Astrocyte (in vitro differentiated cells and primary cell): Measurements from ENCODE around the gene AUTS2. TPM values are rescaled to one million over a fixed set of nuclear protein-coding genes. Genes with fewer than 3 reads are reported as not detected.

Source experiments
- DNase-seq: peaks from one replicate; pipeline ENCODE4 v3.0.0-alpha.2; 2010; ENCODE audit warnings: low read depth
- FAIRE-seq: peaks from 2 replicates; lab custom pipeline; 2011; peaks lifted over from hg19 to GRCh38; lab: Jason Lieb, UNC
- H2AFZ ChIP-seq: 2 replicates; pipeline ENCODE4 v1.6.0; 2012; ENCODE audit warnings: low read depth, low read length, inconsistent platforms
- H3K27ac ChIP-seq: 2 replicates; pipeline ENCODE4 v1.5.1; 2011; ENCODE audit warnings: low read depth, low read length, inconsistent platforms
- H3K27me3 ChIP-seq: 2 replicates; pipeline ENCODE4 v1.6.0; 2011; ENCODE audit warnings: low read length, inconsistent platforms; ENCODE audit not compliant: insufficient read depth
- H3K36me3 ChIP-seq: 2 replicates; pipeline ENCODE4 v1.5.1; 2011; ENCODE audit warnings: low read length, inconsistent platforms; ENCODE audit not compliant: insufficient read depth
- H3K4me1 ChIP-seq: 2 replicates; pipeline ENCODE4 v1.5.1; 2011; ENCODE audit warnings: low read length, inconsistent platforms; ENCODE audit not compliant: insufficient read depth
- H3K4me2 ChIP-seq: 2 replicates; pipeline ENCODE4 v1.6.0; 2012; ENCODE audit warnings: low read length, inconsistent platforms
- H3K4me3 ChIP-seq: 2 replicates; pipeline ENCODE4 v1.5.1; 2011; ENCODE audit warnings: low read depth, mild to moderate bottlenecking, low read length, inconsistent platforms; ENCODE audit not compliant: insufficient read depth
- H3K79me2 ChIP-seq: 2 replicates; pipeline ENCODE4 v1.6.0; 2012; ENCODE audit warnings: mild to moderate bottlenecking, low read length, inconsistent platforms; ENCODE audit not compliant: insufficient read depth
- H3K9ac ChIP-seq: 2 replicates; pipeline ENCODE4 v1.6.0; 2012; ENCODE audit warnings: mild to moderate bottlenecking, low read length, inconsistent platforms
- H3K9me3 ChIP-seq: 2 replicates; pipeline ENCODE4 v1.5.1; 2012; ENCODE audit warnings: low read depth, mild to moderate bottlenecking, low read length, inconsistent platforms; ENCODE audit not compliant: insufficient read depth
- H4K20me1 ChIP-seq: 2 replicates; pipeline ENCODE4 v1.6.0; 2012; ENCODE audit warnings: low read length, inconsistent platforms; ENCODE audit not compliant: insufficient read depth
- H3K27ac Mint-ChIP-seq: one replicate; pipeline ENCODE4 v1.8.0; 2021; ENCODE audit warnings: mild to moderate bottlenecking, mixed read lengths; ENCODE audit not compliant: unreplicated experiment
- H3K27me3 Mint-ChIP-seq: one replicate; pipeline ENCODE4 v1.8.0; 2021; ENCODE audit warnings: low read depth, mixed read lengths; ENCODE audit not compliant: unreplicated experiment
- H3K36me3 Mint-ChIP-seq: one replicate; pipeline ENCODE4 v1.8.0; 2021; ENCODE audit warnings: low read depth, mixed read lengths; ENCODE audit not compliant: unreplicated experiment
- H3K4me1 Mint-ChIP-seq: one replicate; pipeline ENCODE4 v1.8.0; 2021; ENCODE audit warnings: low read depth, mixed read lengths; ENCODE audit not compliant: unreplicated experiment
- H3K4me3 Mint-ChIP-seq: one replicate; pipeline ENCODE4 v1.8.0; 2021; ENCODE audit warnings: mild to moderate bottlenecking, moderate library complexity, mixed read lengths; ENCODE audit not compliant: unreplicated experiment
- H3K9me3 Mint-ChIP-seq: one replicate; pipeline ENCODE4 v1.8.0; 2021; ENCODE audit warnings: mild to moderate bottlenecking, mixed read lengths; ENCODE audit not compliant: unreplicated experiment
- CTCF ChIP-seq: IDR thresholded peaks from 2 replicates; pipeline ENCODE4 v1.5.1; 2011; ENCODE audit warnings: low read depth, mild to moderate bottlenecking, inconsistent platforms, low read length, moderate library complexity; ENCODE audit not compliant: insufficient read depth
- EZH2 ChIP-seq: IDR thresholded peaks from 2 replicates; pipeline ENCODE4 v1.6.1; 2012; ENCODE audit warnings: mild to moderate bottlenecking, low read length, inconsistent platforms; ENCODE audit not compliant: insufficient read depth
- total RNA-seq: library from RNA; stranded (reverse); gene quantifications from 2 replicates; pipeline ENCODE4 v1.2.1, GENCODE V29; 2021

AUTS2 gene
- total RNA-seq, 1 donor from 2014 or later: 73.2 TPM

GRCh38 chr7:70577078-70577477, 978.8 kb downstream of the AUTS2 start:
- peaks cover 2% of the 10 kb centered on the region for H3K9me3 Mint-ChIP-seq
- no peak overlapping the region for H3K4me3 Mint-ChIP-seq
- FAIRE-seq: no peak
- H3K27ac Mint-ChIP-seq: no peak overlapping the region
- H3K36me3 ChIP-seq: no peaks in the 10 kb centered on the region
- DNase-seq: no peak
- no peak overlapping the region for H3K27ac ChIP-seq
- H2AFZ ChIP-seq: no peak overlapping the region
- no peak overlapping the region for H3K9ac ChIP-seq
- H4K20me1 ChIP-seq: no peaks in the 10 kb centered on the region
- no peak overlapping the region for H3K4me3 ChIP-seq
- peaks cover 17% of the 10 kb centered on the region for H3K4me1 ChIP-seq
- no peaks in the 10 kb centered on the region for H3K9me3 ChIP-seq
- H3K27me3 ChIP-seq: no peaks in the 10 kb centered on the region
- TF ChIP-seq CTCF (no peak), EZH2 (no peak)
- H3K79me2 ChIP-seq: no peaks in the 10 kb centered on the region
- no peaks in the 10 kb centered on the region for H3K36me3 Mint-ChIP-seq
- peaks cover 63% of the 10 kb centered on the region for H3K4me1 Mint-ChIP-seq
- no peaks in the 10 kb centered on the region for H3K27me3 Mint-ChIP-seq
- no peak overlapping the region for H3K4me2 ChIP-seq

- no peak for TF ChIP-seq EZH2
- TF ChIP-seq CTCF: no peak
- no peak overlapping the region for H3K27ac ChIP-seq
- H3K4me2 ChIP-seq: no peak overlapping the region
- H3K4me1 ChIP-seq: peaks cover 16% of the 10 kb centered on the region
- no peak overlapping the region for H3K4me3 Mint-ChIP-seq
- no peaks in the 10 kb centered on the region for H3K27me3 Mint-ChIP-seq
- no peak overlapping the region for H2AFZ ChIP-seq
- no peaks in the 10 kb centered on the region for H3K36me3 ChIP-seq
- FAIRE-seq (no peak), DNase-seq (no peak)
- no peaks in the 10 kb centered on the region for H4K20me1 ChIP-seq
- H3K79me2 ChIP-seq: no peaks in the 10 kb centered on the region
- no peaks in the 10 kb centered on the region for H3K27me3 ChIP-seq
- no peaks in the 10 kb centered on the region for H3K9me3 ChIP-seq
- no peak overlapping the region for H3K9ac ChIP-seq
- H3K27ac Mint-ChIP-seq: no peak overlapping the region
- peaks cover 66% of the 10 kb centered on the region for H3K4me1 Mint-ChIP-seq
- H3K9me3 Mint-ChIP-seq: peaks cover 2% of the 10 kb centered on the region
- no peaks in the 10 kb centered on the region for H3K36me3 Mint-ChIP-seq
- H3K4me3 ChIP-seq: no peak overlapping the region
Observed at GRCh38 chr7:70578131-70578530, 979.9 kb downstream of the AUTS2 start.

- Histone ChIP-seq H4K20me1 (no peaks in the 10 kb centered on the region), H3K4me3 (no peak overlapping the region), H3K9ac (no peak overlapping the region), H3K4me1 (peaks cover 13% of the 10 kb centered on the region), H2AFZ (no peak overlapping the region), H3K9me3 (no peaks in the 10 kb centered on the region), H3K27me3 (no peaks in the 10 kb centered on the region), H3K27ac (no peak overlapping the region), H3K79me2 (no peaks in the 10 kb centered on the region), H3K36me3 (no peaks in the 10 kb centered on the region), H3K4me2 (no peak overlapping the region)
- H3K4me1 Mint-ChIP-seq: peaks cover 65% of the 10 kb centered on the region
- no peak for TF ChIP-seq CTCF
- TF ChIP-seq EZH2: no peak
- no peak for FAIRE-seq
- H3K4me3 Mint-ChIP-seq: no peak overlapping the region
- no peaks in the 10 kb centered on the region for H3K36me3 Mint-ChIP-seq
- H3K27me3 Mint-ChIP-seq: no peaks in the 10 kb centered on the region
- peaks cover 2% of the 10 kb centered on the region for H3K9me3 Mint-ChIP-seq
- no peak for DNase-seq
- peak overlapping the region; percentile 4 for H3K27ac Mint-ChIP-seq
Observed at GRCh38 chr7:70579397-70580097, 981.3 kb downstream of the AUTS2 start.
